Astrocyte (in vitro differentiated cells and primary cell): Measurements from ENCODE around the gene NDUFC1.

Experiments used
- EZH2 ChIP-seq: IDR thresholded peaks from 2 replicates; pipeline ENCODE4 v1.6.1; 2012; ENCODE audit warnings: mild to moderate bottlenecking, low read length, inconsistent platforms; ENCODE audit not compliant: insufficient read depth
- TF ChIP-seq, protein P1 (sequence below): IDR thresholded peaks from 2 replicates; pipeline ENCODE4 v1.5.1; 2011; ENCODE audit warnings: low read depth, mild to moderate bottlenecking, inconsistent platforms, low read length, moderate library complexity; ENCODE audit not compliant: insufficient read depth

- TF ChIP-seq, protein P1, sequence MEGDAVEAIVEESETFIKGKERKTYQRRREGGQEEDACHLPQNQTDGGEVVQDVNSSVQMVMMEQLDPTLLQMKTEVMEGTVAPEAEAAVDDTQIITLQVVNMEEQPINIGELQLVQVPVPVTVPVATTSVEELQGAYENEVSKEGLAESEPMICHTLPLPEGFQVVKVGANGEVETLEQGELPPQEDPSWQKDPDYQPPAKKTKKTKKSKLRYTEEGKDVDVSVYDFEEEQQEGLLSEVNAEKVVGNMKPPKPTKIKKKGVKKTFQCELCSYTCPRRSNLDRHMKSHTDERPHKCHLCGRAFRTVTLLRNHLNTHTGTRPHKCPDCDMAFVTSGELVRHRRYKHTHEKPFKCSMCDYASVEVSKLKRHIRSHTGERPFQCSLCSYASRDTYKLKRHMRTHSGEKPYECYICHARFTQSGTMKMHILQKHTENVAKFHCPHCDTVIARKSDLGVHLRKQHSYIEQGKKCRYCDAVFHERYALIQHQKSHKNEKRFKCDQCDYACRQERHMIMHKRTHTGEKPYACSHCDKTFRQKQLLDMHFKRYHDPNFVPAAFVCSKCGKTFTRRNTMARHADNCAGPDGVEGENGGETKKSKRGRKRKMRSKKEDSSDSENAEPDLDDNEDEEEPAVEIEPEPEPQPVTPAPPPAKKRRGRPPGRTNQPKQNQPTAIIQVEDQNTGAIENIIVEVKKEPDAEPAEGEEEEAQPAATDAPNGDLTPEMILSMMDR = no peak
- no peak for TF ChIP-seq EZH2
Measured at GRCh38 chr4:139337612-139338011, 35.3 kb upstream of the NDUFC1 start.
